HL-60/S4 treated with phorbol 12-myristate 13-acetate at 8.2 ng/mL for 4 days and 3 days (cell line): ENCODE results near the gene ZBTB20.
"Not testable (repeated sequence)": the region's sequence is repeated elsewhere in the genome, so short reads cannot be mapped to it uniquely, and the experiment has no call there.

Experiments
- in situ Hi-C: fragments of 300-500 bp; cut with MboI; formaldehyde crosslinking; loops from 2 replicates; pipeline ENCODE4 v1.15.0; 2022; ENCODE audit warnings: low sequenced_read_pairs

ZBTB20 gene

DNA sequence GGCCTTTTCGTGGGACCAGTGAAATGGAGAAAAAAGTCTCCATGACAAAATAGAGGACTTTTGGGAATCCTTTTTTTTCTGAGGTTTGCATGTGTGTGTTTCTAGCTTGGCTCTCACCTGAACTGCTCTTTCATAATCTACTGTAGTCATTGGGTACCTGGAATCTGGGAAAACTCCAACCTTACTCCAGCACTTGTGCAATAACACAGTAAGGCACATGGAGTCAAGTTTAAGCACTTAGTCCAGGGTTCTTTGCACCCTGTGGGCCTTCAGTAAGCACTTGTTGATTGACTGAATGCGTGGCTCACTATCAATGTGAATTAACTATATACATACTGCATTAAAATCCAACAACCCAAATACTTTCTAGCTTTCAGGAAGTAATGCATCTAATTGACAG, 299.5 kb downstream of the ZBTB20 start:
- in situ Hi-C loops: no loop called here

DNA sequence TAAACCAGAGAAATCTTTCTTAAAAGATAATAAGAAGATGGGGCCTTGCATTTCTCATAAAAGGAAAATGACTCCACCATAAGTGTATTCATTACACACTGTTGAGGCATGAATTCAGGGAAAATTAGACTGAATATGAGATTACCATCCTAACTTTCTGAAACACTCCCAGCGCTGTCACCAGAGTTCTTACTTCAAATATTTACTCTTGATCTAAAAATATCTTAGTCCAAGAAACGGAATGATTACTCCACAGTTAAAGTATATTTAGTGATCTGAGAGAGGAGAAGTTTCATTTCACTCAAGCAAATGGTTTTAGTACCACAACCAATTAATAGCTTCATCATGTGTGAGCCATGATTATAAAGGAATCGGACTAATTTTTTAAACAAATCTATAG, 300.3 kb downstream of the ZBTB20 start:
- in situ Hi-C loops: no loop called here

DNA sequence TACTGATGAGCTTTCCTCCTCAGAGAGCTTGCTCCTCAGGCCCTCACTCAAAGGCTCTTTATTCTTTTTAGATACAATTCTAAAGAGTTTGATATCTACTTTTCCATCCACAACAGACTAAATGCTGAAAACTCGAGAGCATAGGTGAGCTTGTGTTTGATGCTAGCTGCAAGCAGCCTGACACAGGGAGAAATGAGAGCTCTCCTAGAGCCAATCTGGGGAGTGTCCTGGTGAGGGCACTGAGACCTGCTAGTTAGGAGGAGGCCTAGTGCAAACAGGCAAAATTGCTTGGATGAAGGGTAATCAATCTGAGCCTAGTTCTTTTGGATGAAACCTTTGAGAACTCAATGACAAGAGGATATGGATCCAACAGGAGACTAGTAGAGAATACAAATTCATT, 300.8 kb downstream of the ZBTB20 start:
- in situ Hi-C loops: no loop called here

DNA sequence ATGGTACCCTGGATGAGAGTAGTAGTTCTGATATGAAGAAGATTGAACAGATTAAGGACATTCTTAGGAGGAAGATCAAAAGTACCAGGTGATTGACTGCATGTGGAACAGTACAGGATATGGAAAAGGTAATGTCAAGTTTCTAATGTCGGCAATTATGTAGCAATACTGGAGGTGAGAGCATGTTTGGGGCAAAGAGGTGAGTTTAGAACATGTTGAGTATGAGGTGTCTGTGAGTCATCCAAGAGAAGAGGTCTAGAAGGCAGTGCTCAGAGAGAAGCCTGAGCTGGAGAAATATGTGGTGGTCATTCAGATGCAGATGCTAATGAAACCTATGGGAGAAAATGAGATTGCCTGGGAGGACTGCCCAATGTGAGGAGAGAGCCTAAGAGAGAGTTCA, 305.6 kb downstream of the ZBTB20 start:
- in situ Hi-C loops: no loop called here

DNA sequence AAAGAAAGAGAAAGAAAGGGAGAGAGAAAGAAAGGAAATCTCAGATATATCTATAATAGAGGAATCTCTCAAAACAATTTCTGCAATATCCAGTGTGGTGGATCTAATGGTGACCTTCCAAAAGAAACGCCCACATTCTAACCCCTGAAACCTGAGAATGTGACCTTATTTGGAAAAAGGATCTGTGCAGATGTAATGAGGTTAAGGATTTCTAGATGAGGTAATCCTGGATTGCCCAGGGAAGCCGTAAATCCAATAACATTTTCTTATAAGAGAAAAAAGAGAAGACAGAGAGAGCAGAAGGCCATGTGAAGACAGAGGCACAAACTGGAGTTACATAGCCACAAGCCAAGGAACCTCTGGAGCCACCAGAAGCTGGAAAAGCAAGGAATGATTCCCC, 307.6 kb downstream of the ZBTB20 start:
- in situ Hi-C loops: no loop called here

DNA sequence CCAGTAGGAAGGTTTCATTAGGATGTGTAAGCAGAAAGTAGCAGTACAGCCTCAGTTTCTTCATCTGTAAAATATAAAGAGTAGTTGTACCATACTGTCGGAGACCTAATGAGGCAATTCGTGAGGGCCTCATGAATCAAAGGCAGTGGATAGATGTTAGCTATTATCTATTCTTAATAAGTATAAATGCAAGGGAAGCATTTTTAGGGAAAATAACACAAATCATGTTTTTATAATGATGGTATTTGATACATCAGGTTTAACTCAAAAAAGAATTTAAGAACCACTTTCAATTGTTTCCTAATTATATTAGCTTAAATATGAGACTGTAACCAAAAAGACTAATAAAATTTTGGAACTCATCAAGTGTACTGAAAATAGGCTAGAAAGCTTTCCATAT, 309.1 kb downstream of the ZBTB20 start:
- in situ Hi-C loops: no loop called here

DNA sequence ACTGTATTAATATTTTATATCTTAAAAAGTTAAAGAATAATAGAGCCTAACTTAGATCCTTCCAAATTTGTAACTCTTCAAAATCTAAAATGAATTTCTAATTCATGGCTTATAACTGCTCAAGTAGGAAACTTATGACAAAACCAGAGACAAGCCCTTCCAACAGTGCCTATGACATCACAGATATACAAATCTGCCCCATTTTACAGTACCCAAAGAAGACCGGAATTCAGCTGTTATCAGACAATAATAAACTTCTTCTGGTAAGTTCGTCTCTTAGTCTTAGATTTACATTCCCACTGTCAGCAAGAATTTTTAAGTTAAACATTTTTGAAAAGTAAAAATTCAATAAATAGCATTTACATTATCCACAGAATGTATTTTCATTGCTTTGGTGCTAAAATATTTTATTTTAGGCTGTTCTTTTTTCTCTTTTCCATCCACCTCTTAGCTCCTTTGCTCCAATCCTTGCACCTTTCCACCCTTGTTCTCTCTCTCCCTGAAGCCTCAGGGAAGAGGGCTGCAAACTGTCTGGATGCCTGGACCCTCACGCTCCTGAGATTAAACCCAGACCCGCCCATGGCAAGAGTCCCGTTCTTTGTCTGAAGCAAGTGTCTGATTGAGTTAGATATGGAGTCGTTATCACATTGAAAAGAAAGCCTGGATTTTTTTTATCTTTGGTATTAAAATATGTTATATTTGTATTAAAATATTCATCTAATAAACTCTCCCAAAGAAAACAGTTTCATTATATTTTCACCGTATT, 312.7 kb downstream of the ZBTB20 start:
- in situ Hi-C loops: no loop called here

DNA sequence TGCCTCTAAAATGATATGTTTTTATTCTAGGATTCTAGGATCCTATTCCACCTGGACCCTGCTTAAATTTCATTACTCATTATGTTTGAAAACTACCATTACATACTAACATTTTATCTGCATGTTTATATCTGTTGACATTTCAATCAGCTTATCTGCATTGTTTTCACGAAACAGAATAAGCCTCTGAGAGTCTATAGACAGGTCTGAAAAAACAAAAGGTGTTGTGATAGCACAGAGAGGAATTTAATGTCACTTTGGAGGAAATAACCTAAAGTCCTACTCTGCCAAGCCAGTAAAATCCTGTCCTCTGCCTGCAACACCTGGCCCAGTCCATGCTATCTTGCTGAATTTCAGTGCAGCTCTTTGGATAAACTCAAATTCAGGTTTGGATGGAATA, 315.2 kb downstream of the ZBTB20 start:
- in situ Hi-C loops: no loop called here

DNA sequence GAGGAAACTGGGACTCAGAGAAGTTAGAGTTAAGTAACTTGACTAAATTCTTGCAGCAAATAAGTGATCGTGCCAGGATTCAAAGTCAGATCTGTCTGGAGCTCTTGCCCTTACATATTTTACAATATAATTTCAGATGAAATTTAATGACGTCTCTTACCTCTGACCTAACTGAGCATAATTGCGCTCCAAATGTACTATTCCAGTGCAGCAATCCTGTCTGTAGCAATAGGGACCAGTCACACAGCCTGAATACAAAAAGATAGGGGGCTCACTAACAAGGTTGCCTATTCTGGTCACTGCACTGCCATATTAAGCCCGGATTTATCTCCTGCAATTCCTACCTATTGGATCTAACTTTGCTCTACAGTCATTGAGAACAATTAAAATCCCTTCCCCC, 316.4 kb downstream of the ZBTB20 start:
- in situ Hi-C loops: no loop called here

DNA sequence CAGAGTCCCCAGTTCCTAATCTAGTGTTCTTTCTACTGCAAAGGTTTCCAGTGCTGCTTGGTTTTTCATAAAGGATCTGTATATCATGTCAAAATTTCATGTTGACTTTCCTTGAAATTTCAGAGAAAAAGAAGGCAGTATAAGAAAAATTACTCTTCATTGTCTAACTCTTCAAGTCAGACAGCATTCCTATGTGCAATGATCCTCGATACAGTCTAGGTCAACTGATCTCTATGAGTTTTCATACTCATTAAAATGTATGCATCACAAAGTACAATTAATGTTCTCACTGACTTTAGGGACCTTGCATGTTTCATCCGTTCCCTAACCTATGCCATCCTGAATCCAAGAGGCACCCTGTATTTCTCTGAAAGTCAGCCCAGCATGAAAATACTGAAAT, 317.3 kb downstream of the ZBTB20 start:
- in situ Hi-C loops: no loop called here

DNA sequence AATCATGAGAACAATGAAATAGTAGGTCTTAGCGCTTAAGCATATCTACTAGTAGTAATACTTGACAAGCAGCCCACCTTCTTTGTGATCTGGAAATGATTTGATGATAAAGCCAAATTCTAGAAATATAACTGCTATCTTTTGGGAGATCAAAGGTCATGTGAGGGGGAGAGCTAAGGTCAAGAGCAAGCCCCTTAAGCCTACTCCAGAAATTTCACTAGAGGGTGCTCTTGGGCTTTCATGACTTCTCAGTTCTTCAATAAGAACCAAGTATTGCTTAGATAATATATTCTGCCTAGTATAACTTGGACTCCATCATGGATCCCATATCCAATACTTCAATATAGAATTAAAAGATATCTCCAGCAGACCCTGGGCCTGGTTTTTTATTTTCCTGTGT, 319.6 kb downstream of the ZBTB20 start:
- in situ Hi-C loops: no loop called here

DNA sequence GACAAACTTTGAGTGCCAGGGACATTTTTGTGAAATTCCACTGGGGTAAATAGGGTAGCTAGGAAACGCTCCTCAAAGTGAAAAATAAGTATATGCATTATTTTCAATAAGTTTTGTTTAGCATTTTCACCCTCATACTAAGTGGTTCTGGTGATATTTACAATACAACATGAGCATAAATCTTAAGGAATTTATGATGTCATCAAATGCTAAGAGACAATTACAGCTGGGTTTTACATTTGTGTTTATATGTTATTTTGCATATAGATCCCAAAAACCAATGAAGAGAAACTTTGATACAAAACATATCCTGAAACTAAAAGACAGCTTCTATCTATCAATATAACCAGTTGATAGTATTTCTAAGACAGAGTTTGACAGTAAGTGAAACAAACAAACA, 323.1 kb downstream of the ZBTB20 start:
- in situ Hi-C loops: no loop called here

DNA sequence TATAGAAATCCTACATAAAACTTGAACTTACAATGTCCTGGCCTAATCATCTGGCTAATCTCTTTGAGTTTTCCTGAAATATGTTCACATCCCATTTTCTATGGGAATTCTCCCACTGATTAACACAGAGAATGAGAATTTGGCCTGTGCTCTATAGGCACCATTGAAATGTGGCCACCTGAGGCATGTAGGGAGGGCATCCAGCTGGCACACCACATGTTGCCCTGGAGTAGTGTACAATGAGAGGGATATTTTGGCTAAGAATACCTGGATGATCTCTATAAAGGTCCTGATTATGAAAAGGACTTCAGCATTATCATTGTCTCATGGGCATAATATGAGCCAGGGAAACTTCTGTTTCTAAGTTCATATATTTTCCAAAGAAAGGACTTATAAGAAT, 324.0 kb downstream of the ZBTB20 start:
- in situ Hi-C loops: no loop called here

DNA sequence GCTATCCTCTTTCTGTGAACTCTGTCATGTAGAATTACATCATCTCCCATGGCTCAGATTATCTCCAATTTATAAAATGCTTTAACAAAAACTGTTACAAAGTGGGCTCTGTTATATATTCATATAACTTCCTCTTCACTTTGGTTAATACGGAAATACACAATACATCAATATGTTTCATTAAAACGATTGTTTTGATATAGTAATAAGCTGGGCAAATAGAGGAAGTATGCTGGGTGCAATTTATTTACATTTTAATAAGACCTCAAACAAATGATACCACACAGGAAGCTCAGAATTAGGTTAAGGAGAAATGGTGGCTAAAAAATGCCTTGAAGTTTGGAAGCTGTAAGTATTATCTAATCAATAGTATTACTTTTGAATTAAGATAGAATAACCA, 331.0 kb downstream of the ZBTB20 start:
- in situ Hi-C loops: no loop called here

DNA sequence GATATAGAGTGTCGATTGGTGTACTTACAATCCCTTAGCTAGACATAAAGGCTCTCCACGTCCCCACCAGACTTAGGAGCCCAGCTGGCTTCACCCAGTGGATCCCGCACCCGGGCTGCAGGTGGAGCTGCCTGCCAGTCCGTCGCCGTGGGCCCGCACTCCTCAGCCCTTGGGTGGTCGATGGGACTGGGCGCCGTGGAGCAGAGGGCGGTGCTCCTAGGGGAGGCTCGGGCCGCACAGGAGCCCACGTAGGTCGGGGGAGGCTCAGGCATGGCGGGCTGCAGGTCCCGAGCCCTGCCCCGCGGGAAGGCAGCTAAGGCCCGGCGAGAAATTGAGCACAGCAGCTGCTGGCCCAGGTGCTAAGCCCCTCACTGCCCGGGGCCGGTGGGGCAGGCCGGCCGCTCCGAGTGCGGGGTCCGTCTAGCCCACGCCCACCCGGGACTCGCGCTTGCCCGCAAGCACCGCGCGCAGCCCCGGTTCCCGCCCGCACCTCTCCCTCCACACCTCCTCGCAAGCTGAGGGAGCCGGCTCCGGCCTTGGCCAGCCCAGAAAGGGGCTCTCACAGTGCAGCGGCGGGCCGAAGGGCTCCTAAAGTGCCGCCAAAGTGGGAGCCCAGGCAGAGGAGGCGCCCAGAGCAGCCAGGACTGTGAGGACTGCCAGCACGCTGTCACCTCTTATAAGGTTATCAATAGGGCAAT, 334.4 kb downstream of the ZBTB20 start:
- in situ Hi-C loops: not testable (repeated sequence)

DNA sequence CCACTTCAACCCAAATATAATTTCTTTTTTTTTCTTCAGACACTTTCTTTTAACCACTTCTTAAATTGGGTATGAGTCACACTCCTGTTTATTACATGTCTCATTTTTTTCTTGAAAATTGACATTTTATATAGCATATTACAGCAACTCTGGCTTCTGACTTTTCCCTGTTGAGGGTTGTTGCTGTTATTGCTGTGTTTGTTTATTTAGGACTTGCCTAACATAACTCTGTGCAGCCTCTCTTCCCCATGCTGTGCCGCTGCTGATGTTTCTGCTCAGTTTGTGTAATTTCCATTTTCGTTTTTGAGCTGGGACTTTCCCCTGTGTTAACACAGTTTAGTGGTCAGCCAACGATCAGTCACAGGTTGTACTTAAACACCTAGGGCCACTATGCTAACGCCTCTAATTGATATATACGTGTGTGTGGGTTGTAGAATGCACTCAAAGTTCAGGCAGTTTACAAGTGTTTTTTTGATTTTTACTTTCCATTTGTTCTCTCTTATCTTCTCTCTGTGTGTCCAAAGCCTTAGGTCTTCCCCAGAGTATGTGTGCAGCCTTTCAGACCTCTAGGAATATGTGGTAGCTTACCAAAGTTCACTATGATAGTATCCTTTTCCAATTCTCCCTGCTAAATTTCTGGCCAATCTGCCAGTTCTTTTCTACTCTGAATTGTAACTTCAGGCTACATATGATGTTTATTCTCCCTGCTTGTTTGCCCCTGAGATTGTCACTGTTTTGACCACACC, 337.2 kb downstream of the ZBTB20 start:
- in situ Hi-C loops: no loop called here

DNA sequence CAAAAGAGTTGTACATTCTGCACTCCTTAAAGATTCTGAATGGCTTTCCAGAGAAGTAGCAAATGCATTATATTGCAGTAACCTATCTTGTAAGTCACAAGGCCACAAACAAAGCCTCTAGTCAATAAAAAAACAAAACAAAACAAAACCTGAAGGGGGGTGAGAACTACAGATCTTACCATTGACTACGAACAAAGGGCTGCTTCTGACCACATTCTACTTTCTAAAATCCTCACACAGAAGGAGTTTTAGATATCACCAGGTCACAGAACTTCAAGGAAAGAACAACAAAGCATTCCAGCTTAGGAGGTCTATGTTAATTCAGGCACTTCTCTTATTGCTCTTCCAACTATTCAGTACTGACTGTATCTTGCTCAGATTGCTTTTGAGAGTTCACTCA, 343.0 kb downstream of the ZBTB20 start:
- in situ Hi-C loops: no loop called here

DNA sequence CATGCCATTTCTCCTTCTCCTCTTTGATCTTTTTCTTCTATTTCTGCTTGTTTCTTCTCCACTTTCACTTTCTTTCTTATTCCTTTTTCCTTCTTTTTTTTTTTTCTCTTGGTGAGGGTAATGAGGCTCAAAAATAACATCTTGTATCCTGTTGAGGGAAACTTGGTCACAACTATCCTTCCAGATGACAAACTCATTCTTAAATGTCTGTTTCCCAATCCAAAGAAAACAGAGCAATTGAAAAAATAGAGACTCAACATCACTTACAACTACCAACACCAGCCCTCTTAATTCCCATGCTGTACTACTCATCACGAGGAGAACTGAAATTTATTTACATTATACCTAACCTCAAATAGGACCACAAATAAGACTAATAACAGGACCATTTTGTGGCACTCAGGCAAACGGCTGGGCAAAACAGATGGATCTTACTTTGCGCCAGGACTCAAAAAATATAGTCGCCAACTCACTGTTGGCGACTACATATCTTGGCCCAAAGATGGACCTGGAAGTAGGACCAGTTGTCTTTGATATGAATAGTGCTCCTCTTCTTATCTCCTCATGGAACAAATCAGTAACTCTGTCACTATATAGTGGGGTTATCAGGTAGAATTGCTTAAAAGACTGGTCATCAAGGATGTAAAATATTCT, 343.9 kb downstream of the ZBTB20 start:
- in situ Hi-C loops: no loop called here

DNA sequence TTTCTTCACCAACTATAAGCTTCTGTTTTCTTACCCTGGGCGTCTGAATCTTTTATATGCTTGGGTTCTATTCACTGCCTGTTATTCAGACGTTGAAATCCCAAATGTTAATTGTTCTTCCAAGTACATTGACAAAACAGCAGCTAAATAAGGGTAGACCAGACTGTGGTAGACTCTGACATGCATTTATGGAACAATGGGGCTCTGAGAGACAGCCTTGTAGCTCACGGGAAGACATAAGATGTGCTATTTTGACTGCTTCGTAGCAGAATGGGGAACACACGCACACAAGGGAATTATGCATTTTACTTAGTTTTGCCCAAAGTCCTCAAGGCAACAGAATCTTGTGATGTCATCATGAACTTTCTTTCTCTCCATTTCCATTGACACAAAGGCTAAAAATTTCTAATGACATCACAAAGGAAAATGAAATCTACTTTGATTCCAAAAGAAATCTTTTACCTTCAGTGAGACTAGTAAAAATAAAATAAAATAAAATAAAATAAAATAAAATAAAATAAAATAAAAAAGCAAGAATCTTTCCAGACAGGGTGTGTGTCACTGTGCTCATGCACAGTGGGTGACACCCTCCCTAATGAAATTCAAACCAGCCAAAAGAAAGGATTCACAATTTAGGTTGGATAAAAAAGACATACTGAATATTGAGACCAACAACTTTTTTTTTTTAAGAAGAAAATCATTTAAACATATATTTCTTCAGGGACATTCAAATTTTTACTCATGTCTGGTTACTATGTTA, 346.6 kb downstream of the ZBTB20 start:
- in situ Hi-C loops: no loop called here

DNA sequence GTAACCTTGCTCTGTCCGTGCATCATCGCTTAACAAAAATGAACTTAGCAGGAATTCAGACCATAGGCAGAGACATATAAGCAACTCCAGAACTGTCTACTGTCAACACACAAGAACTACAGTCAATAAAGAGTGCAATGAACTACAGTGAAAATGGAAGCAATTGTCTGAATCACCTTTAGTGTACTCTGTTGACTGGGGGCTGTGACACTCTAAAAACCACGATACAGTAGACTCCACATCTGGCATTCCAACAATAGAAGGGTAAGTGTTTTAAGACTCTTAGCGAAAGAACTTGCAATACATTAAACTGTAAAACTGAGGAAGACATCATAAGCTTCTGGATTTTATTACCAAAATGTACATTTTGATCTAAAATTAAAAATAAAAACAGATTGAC, 347.3 kb downstream of the ZBTB20 start:
- in situ Hi-C loops: no loop called here

DNA sequence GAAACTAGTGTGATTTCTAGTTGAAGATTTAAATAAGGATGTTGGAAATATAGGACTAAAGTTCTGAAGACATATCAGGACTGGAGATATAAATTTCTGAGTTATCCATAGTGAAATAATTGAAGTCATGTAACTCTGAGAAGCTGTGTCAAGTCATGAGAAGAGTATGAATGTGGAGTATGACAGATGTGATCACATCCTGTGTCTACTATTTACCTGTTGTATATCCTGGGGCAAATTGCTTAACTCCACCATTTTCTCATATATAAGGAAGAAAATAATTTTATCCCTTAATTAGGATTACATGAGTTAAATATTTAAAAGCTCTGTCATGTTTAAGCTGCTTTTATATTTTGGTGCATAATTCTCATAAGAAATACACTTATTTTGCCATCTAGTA, 350.3 kb downstream of the ZBTB20 start:
- in situ Hi-C loops: no loop called here
